ENCODE measurements around the gene MAP3K5. TPM values are rescaled to one million over a fixed set of nuclear protein-coding genes. Genes with fewer than 3 reads are reported as not detected.
A peak's percentile ranks its signal among the peaks of the same experiment; 100 is the strongest.

MAP3K5 gene
- total RNA-seq, 4 donors from 2014 or later = 19.4 to 36.1 (median 21.1) TPM

DNA sequence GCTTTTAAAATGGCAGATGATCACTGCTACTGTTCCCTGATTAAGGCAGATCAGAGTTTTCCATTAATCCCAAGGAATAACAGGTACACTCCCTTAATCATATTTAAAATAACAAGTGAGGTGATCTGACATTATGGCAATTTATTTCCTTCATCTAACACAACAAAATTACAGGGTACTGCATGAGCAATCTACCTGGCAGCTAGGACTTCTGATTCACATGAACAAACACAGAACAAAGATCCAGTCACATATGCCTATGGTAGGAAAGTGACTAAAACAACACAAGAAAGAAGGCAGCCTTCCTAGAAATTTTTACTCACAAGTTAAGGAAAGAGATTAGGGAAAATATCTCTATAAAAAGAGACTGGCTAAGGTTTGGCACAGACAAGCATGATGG lies 275.3 kb downstream of the MAP3K5 start:
- Histone ChIP-seq H3K4me1 (peaks cover under 1% of the 10 kb centered on the region), H3K27ac (no peak overlapping the region)
- TF ChIP-seq EP300 (IDR thresholded peaks at IDR 0.05) = no peak
- TF ChIP-seq POLR2AphosphoS5 (IDR thresholded peaks at IDR 0.05) = no peak
- TF ChIP-seq POLR2A (IDR thresholded peaks at IDR 0.05) = no peak
- TF ChIP-seq, protein P1, sequence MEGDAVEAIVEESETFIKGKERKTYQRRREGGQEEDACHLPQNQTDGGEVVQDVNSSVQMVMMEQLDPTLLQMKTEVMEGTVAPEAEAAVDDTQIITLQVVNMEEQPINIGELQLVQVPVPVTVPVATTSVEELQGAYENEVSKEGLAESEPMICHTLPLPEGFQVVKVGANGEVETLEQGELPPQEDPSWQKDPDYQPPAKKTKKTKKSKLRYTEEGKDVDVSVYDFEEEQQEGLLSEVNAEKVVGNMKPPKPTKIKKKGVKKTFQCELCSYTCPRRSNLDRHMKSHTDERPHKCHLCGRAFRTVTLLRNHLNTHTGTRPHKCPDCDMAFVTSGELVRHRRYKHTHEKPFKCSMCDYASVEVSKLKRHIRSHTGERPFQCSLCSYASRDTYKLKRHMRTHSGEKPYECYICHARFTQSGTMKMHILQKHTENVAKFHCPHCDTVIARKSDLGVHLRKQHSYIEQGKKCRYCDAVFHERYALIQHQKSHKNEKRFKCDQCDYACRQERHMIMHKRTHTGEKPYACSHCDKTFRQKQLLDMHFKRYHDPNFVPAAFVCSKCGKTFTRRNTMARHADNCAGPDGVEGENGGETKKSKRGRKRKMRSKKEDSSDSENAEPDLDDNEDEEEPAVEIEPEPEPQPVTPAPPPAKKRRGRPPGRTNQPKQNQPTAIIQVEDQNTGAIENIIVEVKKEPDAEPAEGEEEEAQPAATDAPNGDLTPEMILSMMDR (IDR thresholded peaks at IDR 0.05) = no peak

GRCh38 chr6:136514591-136514990 lies 277.7 kb downstream of the MAP3K5 start:
- Histone ChIP-seq H3K27ac (no peak overlapping the region), H3K9me3 (no peaks in the 10 kb centered on the region), H3K36me3 (no peaks in the 10 kb centered on the region), H3K4me3 (no peak overlapping the region), H3K27me3 (no peaks in the 10 kb centered on the region), H3K4me1 (peaks cover 17% of the 10 kb centered on the region)
- TF ChIP-seq, protein P1 (IDR thresholded peaks at IDR 0.05) = no peak
- TF ChIP-seq POLR2A (IDR thresholded peaks at IDR 0.05) (no peak), EP300 (IDR thresholded peaks at IDR 0.05) (no peak), POLR2AphosphoS5 (IDR thresholded peaks at IDR 0.05) (no peak)
- 81% methylated on average over 4 of the region's 4 CpGs for WGBS
- no peak for DNase-seq (ENCODE audit: low spot score in 2 of 2)

More for the DNA sequence above, 275.3 kb downstream of the MAP3K5 start:
- Histone ChIP-seq H3K27me3 (no peaks in the 10 kb centered on the region), H3K9me3 (no peaks in the 10 kb centered on the region), H3K36me3 (no peaks in the 10 kb centered on the region), H3K4me3 (no peak overlapping the region)
- no peak for DNase-seq (ENCODE audit: low spot score in 2 of 2)

GRCh38 chr6:136511926-136512325 lies 280.4 kb downstream of the MAP3K5 start:
- Histone ChIP-seq H3K27me3 (no peaks in the 10 kb centered on the region), H3K27ac (peak overlapping the region; percentile 25), H3K9me3 (no peaks in the 10 kb centered on the region), H3K4me3 (no peak overlapping the region), H3K36me3 (no peaks in the 10 kb centered on the region), H3K4me1 (peaks cover 17% of the 10 kb centered on the region)
- TF ChIP-seq EP300 (IDR thresholded peaks at IDR 0.05) = no peak
- no peak for TF ChIP-seq POLR2A (IDR thresholded peaks at IDR 0.05)
- TF ChIP-seq POLR2AphosphoS5 (IDR thresholded peaks at IDR 0.05) = no peak
- TF ChIP-seq, protein P1 (IDR thresholded peaks at IDR 0.05) = no peak
- 90% methylated on average over 3 of the region's 3 CpGs for WGBS
- DNase-seq (ENCODE audit: low spot score in 2 of 2) = no peak

DNA sequence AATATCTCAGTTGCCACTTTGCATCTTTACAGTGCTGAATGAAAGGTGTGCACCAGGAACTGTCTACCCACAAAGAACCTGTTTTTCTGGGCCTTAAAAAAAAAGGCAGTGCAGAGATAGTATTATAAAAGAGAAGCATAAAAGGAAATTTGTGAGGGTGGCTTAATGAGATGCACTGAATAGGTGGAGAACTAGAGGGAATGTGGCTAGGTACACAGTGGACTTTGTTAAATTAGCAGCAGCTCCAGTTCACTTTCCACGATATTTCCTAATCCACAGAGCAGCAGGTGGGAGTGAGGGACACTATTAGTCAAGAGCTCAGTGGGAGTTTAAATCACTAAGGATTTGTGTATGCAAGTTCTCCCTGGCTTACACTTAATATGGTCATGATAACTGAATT lies 280.9 kb downstream of the MAP3K5 start:
- Histone ChIP-seq H3K36me3 (no peaks in the 10 kb centered on the region), H3K4me3 (no peak overlapping the region), H3K27me3 (no peaks in the 10 kb centered on the region), H3K4me1 (peaks cover 17% of the 10 kb centered on the region), H3K27ac (peak overlapping the region; percentile 25), H3K9me3 (no peaks in the 10 kb centered on the region)
- WGBS = 45% methylated on average over 1 of the region's 1 CpG
- no peak for DNase-seq (ENCODE audit: low spot score in 2 of 2)
- TF ChIP-seq POLR2AphosphoS5 (IDR thresholded peaks at IDR 0.05) = no peak
- TF ChIP-seq EP300 (IDR thresholded peaks at IDR 0.05) = no peak
- TF ChIP-seq, protein P1 (IDR thresholded peaks at IDR 0.05) = no peak
- TF ChIP-seq POLR2A (IDR thresholded peaks at IDR 0.05) = no peak

DNA sequence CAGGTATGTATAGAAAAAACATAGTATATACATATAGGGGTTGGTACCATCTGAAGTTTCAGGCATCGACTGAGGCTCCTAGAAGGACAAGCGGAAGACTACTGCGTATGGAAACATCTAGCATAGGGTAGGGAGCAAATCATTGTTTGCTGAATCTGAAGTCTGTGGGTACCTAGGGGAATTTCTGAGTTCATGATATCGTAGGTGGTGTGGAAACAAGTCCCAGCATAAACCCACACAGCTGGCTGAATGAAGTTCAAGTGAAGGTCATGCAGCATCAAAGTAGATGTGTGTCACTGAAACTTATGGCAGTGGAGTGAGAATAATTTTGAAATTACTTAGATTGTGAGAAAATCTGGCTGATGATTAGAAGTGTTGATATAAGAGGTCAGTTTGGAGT lies 281.5 kb downstream of the MAP3K5 start:
- TF ChIP-seq, protein P1 (IDR thresholded peaks at IDR 0.05) = no peak
- TF ChIP-seq EP300 (IDR thresholded peaks at IDR 0.05) (no peak), POLR2A (IDR thresholded peaks at IDR 0.05) (no peak), POLR2AphosphoS5 (IDR thresholded peaks at IDR 0.05) (no peak)
- Histone ChIP-seq H3K4me3 (no peak overlapping the region), H3K9me3 (no peaks in the 10 kb centered on the region), H3K4me1 (peaks cover 17% of the 10 kb centered on the region), H3K36me3 (no peaks in the 10 kb centered on the region), H3K27ac (no peak overlapping the region), H3K27me3 (no peaks in the 10 kb centered on the region)
- DNase-seq (ENCODE audit: low spot score in 2 of 2) = no peak
- WGBS = 68% methylated on average over 4 of the region's 4 CpGs

All from suprapubic skin (tissue), 4 donors.